ENCODE measurements around the gene PIGV.

PIGV gene

DNA sequence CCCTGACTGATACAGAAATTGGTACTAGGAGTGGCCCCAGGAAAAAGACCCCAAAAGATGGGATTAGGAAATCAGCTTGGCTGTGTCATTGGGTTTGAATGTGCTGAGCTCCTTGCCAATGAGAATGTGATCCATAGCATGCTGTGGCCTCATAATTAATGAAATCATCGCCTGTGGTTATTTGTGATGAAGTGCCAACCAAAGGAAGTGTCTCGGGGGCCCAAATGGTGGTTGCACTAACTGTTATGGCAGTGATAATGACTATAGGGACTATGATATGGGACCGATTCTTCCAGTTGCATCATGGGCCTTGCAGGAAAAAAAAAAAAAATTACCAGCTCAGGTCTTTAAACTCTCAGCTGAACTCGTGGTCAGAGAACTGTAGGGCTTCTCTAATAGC is 23.3 kb downstream of the PIGV start:
- no peak overlapping the region for H3K4me3 ChIP-seq (ENCODE audit: low read length)
- TF ChIP-seq, protein P1, sequence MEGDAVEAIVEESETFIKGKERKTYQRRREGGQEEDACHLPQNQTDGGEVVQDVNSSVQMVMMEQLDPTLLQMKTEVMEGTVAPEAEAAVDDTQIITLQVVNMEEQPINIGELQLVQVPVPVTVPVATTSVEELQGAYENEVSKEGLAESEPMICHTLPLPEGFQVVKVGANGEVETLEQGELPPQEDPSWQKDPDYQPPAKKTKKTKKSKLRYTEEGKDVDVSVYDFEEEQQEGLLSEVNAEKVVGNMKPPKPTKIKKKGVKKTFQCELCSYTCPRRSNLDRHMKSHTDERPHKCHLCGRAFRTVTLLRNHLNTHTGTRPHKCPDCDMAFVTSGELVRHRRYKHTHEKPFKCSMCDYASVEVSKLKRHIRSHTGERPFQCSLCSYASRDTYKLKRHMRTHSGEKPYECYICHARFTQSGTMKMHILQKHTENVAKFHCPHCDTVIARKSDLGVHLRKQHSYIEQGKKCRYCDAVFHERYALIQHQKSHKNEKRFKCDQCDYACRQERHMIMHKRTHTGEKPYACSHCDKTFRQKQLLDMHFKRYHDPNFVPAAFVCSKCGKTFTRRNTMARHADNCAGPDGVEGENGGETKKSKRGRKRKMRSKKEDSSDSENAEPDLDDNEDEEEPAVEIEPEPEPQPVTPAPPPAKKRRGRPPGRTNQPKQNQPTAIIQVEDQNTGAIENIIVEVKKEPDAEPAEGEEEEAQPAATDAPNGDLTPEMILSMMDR (conservative IDR thresholded peaks at IDR 0.05; ENCODE audit: low read depth, low read length), result no peak
- no peak for DNase-seq (ENCODE audit: low read depth)

GRCh38 chr1:26811708-26812107 is 24.0 kb downstream of the PIGV start:
- TF ChIP-seq, protein P1 (conservative IDR thresholded peaks at IDR 0.05; ENCODE audit: low read depth, low read length), result no peak
- no peak overlapping the region for H3K4me3 ChIP-seq (ENCODE audit: low read length)

GRCh38 chr1:26814377-26814776 is 26.6 kb downstream of the PIGV start:
- no peak overlapping the region for H3K4me3 ChIP-seq (ENCODE audit: low read length)
- TF ChIP-seq, protein P1 (conservative IDR thresholded peaks at IDR 0.05; ENCODE audit: low read depth, low read length), result no peak
- no peak for DNase-seq (ENCODE audit: low read depth)

More at GRCh38 chr1:26811708-26812107, 24.0 kb downstream of the PIGV start:
- DNase-seq (ENCODE audit: low read depth), result no peak

DNA sequence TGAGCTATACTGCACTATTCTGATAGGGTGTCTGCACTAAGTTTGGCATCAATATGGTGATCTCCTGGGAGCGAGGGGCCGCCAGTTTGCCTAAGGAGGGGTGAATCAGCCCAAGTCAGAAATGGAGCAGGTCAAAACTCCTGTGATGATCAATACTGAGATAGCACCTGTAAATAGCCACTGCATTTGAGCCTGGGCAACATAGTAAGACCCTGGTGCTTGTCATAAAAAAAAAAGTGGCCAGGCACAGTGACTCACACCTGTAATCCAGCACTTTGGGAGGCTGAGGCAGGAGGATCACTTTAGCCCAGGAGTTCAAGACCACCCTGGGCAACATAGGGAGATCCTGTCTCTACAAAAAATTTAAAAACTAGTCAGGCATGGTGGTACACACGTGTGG is 27.1 kb downstream of the PIGV start:
- TF ChIP-seq, protein P1 (conservative IDR thresholded peaks at IDR 0.05; ENCODE audit: low read depth, low read length), result no peak
- DNase-seq (ENCODE audit: low read depth), result no peak
- H3K4me3 ChIP-seq (ENCODE audit: low read length), result no peak overlapping the region

- DNase-seq (ENCODE audit: low read depth), result no peak
- TF ChIP-seq, protein P1 (conservative IDR thresholded peaks at IDR 0.05; ENCODE audit: low read depth, low read length), result peak; percentile 23
- no peak overlapping the region for H3K4me3 ChIP-seq (ENCODE audit: low read length)
Measured at GRCh38 chr1:26820784-26821269, 33.1 kb downstream of the PIGV start.

GRCh38 chr1:26822737-26823395 is 35.1 kb downstream of the PIGV start:
- DNase-seq (ENCODE audit: low read depth), result no peak
- TF ChIP-seq, protein P1 (conservative IDR thresholded peaks at IDR 0.05; ENCODE audit: low read depth, low read length), result no peak
- no peak overlapping the region for H3K4me3 ChIP-seq (ENCODE audit: low read length)

DNA sequence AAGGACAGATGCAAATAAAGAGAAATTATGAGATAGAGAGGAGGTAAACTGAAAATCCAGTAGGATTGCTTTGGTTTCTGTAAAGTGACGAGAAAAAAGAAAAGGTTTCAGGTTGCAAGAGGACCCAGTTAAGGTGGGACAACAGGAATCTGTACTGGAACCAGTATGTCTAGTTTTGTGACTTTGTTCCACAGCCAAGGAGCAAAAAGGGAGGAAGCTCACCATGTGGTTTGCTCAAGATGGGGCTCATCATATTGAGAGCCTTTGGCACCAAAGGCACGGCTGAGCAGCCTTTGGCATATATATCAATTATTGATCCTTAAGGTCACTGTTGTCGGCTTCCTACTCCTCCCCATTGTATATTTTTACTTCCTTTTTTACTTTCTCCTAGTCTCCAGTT is 37.0 kb downstream of the PIGV start:
- H3K4me3 ChIP-seq (ENCODE audit: low read length), result no peak overlapping the region
- no peak for DNase-seq (ENCODE audit: low read depth)
- TF ChIP-seq, protein P1 (conservative IDR thresholded peaks at IDR 0.05; ENCODE audit: low read depth, low read length), result no peak
